H1 (cell line): ENCODE results near the gene SEC22C. TPM values are rescaled to one million over a fixed set of nuclear protein-coding genes. Genes with fewer than 3 reads are reported as not detected.

Experiments
- ASH2L ChIP-seq: fragments of 200-600, 300-600 bp; sonication (generic); IDR thresholded peaks from one replicate; pipeline ENCODE4 v1.7.1; 2017; ENCODE audit warnings: low read length
- BCL11A ChIP-seq, 2 experiments: IDR thresholded peaks; one replicate each; pipeline ENCODE4 v1.6.1; 2011; ENCODE audit warnings: low read depth in 2 of 2, low read length in 2 of 2, mild to moderate bottlenecking in 2 of 2
- CREB1 ChIP-seq: IDR thresholded peaks from 2 replicates; pipeline ENCODE4 v1.6.1; 2012; ENCODE audit warnings: inconsistent platforms
- CTBP2 ChIP-seq: IDR thresholded peaks from 2 replicates; pipeline ENCODE4 v1.7.0; 2011; ENCODE audit warnings: borderline replicate concordance, mild to moderate bottlenecking, moderate library complexity, mixed read lengths, low read length; ENCODE audit not compliant: insufficient read depth, insufficient read length
- EP300 ChIP-seq, 2 experiments: IDR thresholded peaks; 1 replicate in 1 of 2; 2 replicates in 1 of 2; pipeline ENCODE4 v1.6.1; 2011 to 2012; ENCODE audit warnings: low read depth in 2 of 2, low read length in 2 of 2, mild to moderate bottlenecking in 2 of 2, borderline replicate concordance in 1 of 2, inconsistent platforms in 1 of 2, moderate library complexity in 1 of 2
- EZH2 ChIP-seq: fragments of 200-600 bp; sonication (generic); IDR thresholded peaks from 2 replicates; pipeline ENCODE4 v1.7.1; 2012; ENCODE audit warnings: low read depth, mild to moderate bottlenecking, moderate library complexity, low read length, inconsistent platforms; ENCODE audit not compliant: severe bottlenecking
- FOSL1 ChIP-seq: IDR thresholded peaks from 2 replicates; pipeline ENCODE4 v1.6.1; 2011; ENCODE audit warnings: mild to moderate bottlenecking, low read depth, low read length, moderate library complexity; ENCODE audit not compliant: insufficient read depth
- GABPA ChIP-seq: IDR thresholded peaks from 2 replicates; pipeline ENCODE4 v1.6.1; 2011; ENCODE audit warnings: mild to moderate bottlenecking, low read length, moderate library complexity, borderline replicate concordance; ENCODE audit not compliant: insufficient read depth
- GTF2F1 ChIP-seq: IDR thresholded peaks from 2 replicates; pipeline ENCODE4 v1.6.1; 2012; ENCODE audit warnings: low read depth, low read length, improper control_type of control experiment, borderline replicate concordance
- HDAC6 ChIP-seq: IDR thresholded peaks from one replicate; pipeline ENCODE4 v1.7.1; 2012; ENCODE audit warnings: low read depth, mild to moderate bottlenecking, inconsistent platforms, low read length, moderate library complexity
- JUN ChIP-seq: IDR thresholded peaks from 2 replicates; pipeline ENCODE4 v1.6.1; 2011; ENCODE audit warnings: low read depth, mild to moderate bottlenecking, improper control_type of control experiment, low read length
- JUND ChIP-seq: IDR thresholded peaks from 2 replicates; pipeline ENCODE4 v1.6.1; 2011; ENCODE audit warnings: mild to moderate bottlenecking, improper control_type of control experiment, low read length
- KDM1A ChIP-seq: fragments of 200-600, 300-600 bp; sonication (generic); IDR thresholded peaks from 2 replicates; pipeline ENCODE4 v1.7.1; 2016; ENCODE audit warnings: mild to moderate bottlenecking, low read length, borderline replicate concordance
- KDM5A ChIP-seq: fragments of 200-600 bp; IDR thresholded peaks from 2 replicates; pipeline ENCODE4 v1.7.1; 2012; ENCODE audit warnings: mild to moderate bottlenecking, low read length, inconsistent platforms, mixed read lengths
- MAX ChIP-seq: IDR thresholded peaks from 2 replicates; pipeline ENCODE4 v1.6.1; 2012; ENCODE audit warnings: inconsistent platforms
- NRF1 ChIP-seq: IDR thresholded peaks from 2 replicates; pipeline ENCODE4 v1.6.1; 2011; ENCODE audit warnings: mild to moderate bottlenecking, low read depth, low read length, improper control_type of control experiment
- POLR2A ChIP-seq, 2 experiments: IDR thresholded peaks; 1 replicate in 1 of 2; 2 replicates in 1 of 2; pipeline ENCODE4 v1.6.1; 2011; ENCODE audit warnings: low read depth in 2 of 2, low read length in 2 of 2, mild to moderate bottlenecking in 2 of 2; ENCODE audit errors: control extremely low read depth in 1 of 2
- RNF2 ChIP-seq: fragments of 200-900, 300-1000 bp; sonication (generic); IDR thresholded peaks from 2 replicates; pipeline ENCODE4 v1.7.1; 2016; ENCODE audit warnings: borderline replicate concordance, low read depth, mild to moderate bottlenecking, antibody characterized with exemption, low read length; ENCODE audit not compliant: poor library complexity, severe bottlenecking; ENCODE audit errors: missing control alignments
- SIN3A ChIP-seq, 2 experiments: IDR thresholded peaks in 1 of 2; conservative IDR thresholded peaks in 1 of 2; 2 replicates each; pipeline ENCODE4 v1.6.1; 2011 to 2012; ENCODE audit warnings: low read length in 2 of 2, improper control_type of control experiment in 1 of 2, low read depth in 1 of 2, mild to moderate bottlenecking in 1 of 2
- SIRT6 ChIP-seq: IDR thresholded peaks from one replicate; pipeline ENCODE4 v1.7.1; 2012; ENCODE audit warnings: low read length, inconsistent platforms
- SP2 ChIP-seq: IDR thresholded peaks from 2 replicates; pipeline ENCODE4 v1.6.1; 2012; ENCODE audit warnings: mild to moderate bottlenecking, low read length, inconsistent platforms
- TCF12 ChIP-seq: IDR thresholded peaks from 2 replicates; pipeline ENCODE4 v1.6.1; 2011; ENCODE audit warnings: low read depth, mild to moderate bottlenecking, low read length
- TEAD4 ChIP-seq: IDR thresholded peaks from 2 replicates; pipeline ENCODE4 v1.6.1; 2012; ENCODE audit warnings: low read depth, low read length, inconsistent platforms, mixed read lengths
- YY1 ChIP-seq: IDR thresholded peaks from 2 replicates; pipeline ENCODE4 v1.6.1; 2011; ENCODE audit warnings: low read depth, mild to moderate bottlenecking, low read length
- polyA plus RNA-seq, 7 experiments: library from polyadenylated mRNA; depleted of rRNA in 3 of 7; stranded (reverse) in 5 of 7; unstranded in 2 of 7; fragments of >200 nt in 5 of 7; fragments of 200-250 nt in 2 of 7; gene quantifications; 1 replicate in 5 of 7; 2 replicates in 1 of 7; 4 replicates in 1 of 7; pipeline versions ENCODE4 v1.2.1 to v1.2.3, GENCODE V29; 2011 to 2013; ENCODE audit warnings: missing spikeins in 2 of 7, mixed read lengths in 2 of 7
- total RNA-seq: library from RNA; stranded (reverse); fragmentation: NEBNext Ultra II Directional; extraction: Animal tissue kit (Norgen Biotek cat#: 25700); gene quantifications from 2 replicates; pipeline ENCODE4 v1.2.1, GENCODE V29; 2021

SEC22C gene
- total and polyA plus RNA-seq, 2 of the 8 experiments (the other 6 are each of a cell fraction or from before 2014, with no cell fraction given), result 23.4 to 38.3 TPM

GRCh38 chr3:42600111-42600957, 18.6 kb upstream of the SEC22C start, which contains the start of gene NKTR (continued):
- TF ChIP-seq SIRT6, result no peak
- peak; percentile 92 to 96 for TF ChIP-seq POLR2A (IDR thresholded peaks at IDR 0.05; ENCODE audit: control extremely low read depth in 1 of 2, low read depth in 2 of 2, low read length in 2 of 2)
- TF ChIP-seq RNF2, result no peak
- TF ChIP-seq CREB1, result peak; percentile 71
- TF ChIP-seq SIN3A (conservative IDR thresholded peaks at IDR 0.05 in 1 of 2, IDR thresholded peaks at IDR 0.05 in 1 of 2; ENCODE audit: low read depth in 1 of 2, low read length in 2 of 2), result peak; percentile 35 to 45; a peak in 2 of 4 replicates
- no peak for TF ChIP-seq BCL11A (IDR thresholded peaks at IDR 0.05; ENCODE audit: low read depth in 2 of 2, low read length in 2 of 2)
- peak; percentile 29; the same call in 1 of the 2 replicates for TF ChIP-seq MAX
- TF ChIP-seq FOSL1, result no peak
- TF ChIP-seq JUN, result no peak
- TF ChIP-seq CTBP2, result no peak
- no peak for TF ChIP-seq KDM1A
- TF ChIP-seq GABPA, result no peak
- TF ChIP-seq EP300 (IDR thresholded peaks at IDR 0.05; ENCODE audit: borderline replicate concordance in 1 of 2, low read depth in 2 of 2, low read length in 2 of 2), result no peak
- no peak for TF ChIP-seq JUND
- no peak for TF ChIP-seq KDM5A
- no peak for TF ChIP-seq EZH2
- TF ChIP-seq NRF1, result peak; percentile 71
- TF ChIP-seq YY1, result no peak
- no peak for TF ChIP-seq SP2
- no peak for TF ChIP-seq GTF2F1
- no peak for TF ChIP-seq HDAC6
- TF ChIP-seq TCF12, result 0 out of 2 replicates have a peak, but pooled peaks have one; percentile 2
- no peak for TF ChIP-seq TEAD4
- TF ChIP-seq ASH2L, result peak; percentile 81
